GM12878 (cell line): ENCODE results near the gene LRP1B. TPM values are rescaled to one million over a fixed set of nuclear protein-coding genes. Genes with fewer than 3 reads are reported as not detected.

Experiments used
- ATAC-seq: fragments of 200-7000 bp; cut with Tn5 transposase; 3 replicates; pipeline ENCODE4 v1.9.1; 2020; ENCODE audit warnings: mild to moderate bottlenecking, moderate library complexity
- BruUV-seq: library from RNA; stranded (reverse); fragments of 400-500 nt; replicated peaks from 2 replicates; lab custom pipeline; 2021; lab: Mats Ljungman, UMichigan
- CTCF ChIA-PET: fragments of 300-600 bp; sonication (Branson Sonifier 250); formaldehyde crosslinking; extraction: SDS; loops from one replicate; lab custom pipeline; 2021; ENCODE audit warnings: inconsistent platforms; lab: Yijun Ruan, JAX
- POLR2A ChIA-PET: fragments of 350-600 bp; formaldehyde crosslinking; extraction: SDS; loops from one replicate; lab custom pipeline; 2021; ENCODE audit warnings: inconsistent platforms; lab: Charles Lee
- RAD21 ChIA-PET: fragments of 300-600 bp; sonication (Branson Sonifier 250); formaldehyde crosslinking; loops from one replicate; lab custom pipeline; 2023; ENCODE audit warnings: antibody characterized with exemption; ENCODE audit not compliant: unreplicated experiment; lab: Charles Lee
- SMC1A ChIA-PET: fragments of 300-600 bp; sonication (Branson Sonifier 250); formaldehyde crosslinking; loops from one replicate; lab custom pipeline; 2023; ENCODE audit not compliant: unreplicated experiment, uncharacterized antibody; lab: Charles Lee
- DNase-seq: peaks from one replicate; pipeline ENCODE4 v3.0.0-alpha.2; 2011; ENCODE audit warnings: low read depth, low spot score
- FAIRE-seq: peaks from 3 replicates; lab custom pipeline; 2011; peaks lifted over from hg19 to GRCh38; lab: Jason Lieb, UNC
- H2AFZ ChIP-seq: 2 replicates; pipeline ENCODE4 v1.6.0; 2011; ENCODE audit warnings: low read depth, low read length, control low read depth; ENCODE audit not compliant: control insufficient read depth
- H3K27ac ChIP-seq: 2 replicates; pipeline ENCODE4 v1.5.1; 2011; ENCODE audit warnings: control low read depth; ENCODE audit not compliant: control insufficient read depth, insufficient read depth
- H3K27me3 ChIP-seq, 2 experiments: replicated peaks in 1 of 2; 2 replicates each; pipeline versions ENCODE4 v1.6.0 to v1.6.1; 2011; ENCODE audit warnings: low read length in 1 of 2; ENCODE audit not compliant: control insufficient read depth in 2 of 2, insufficient read depth in 2 of 2
- H3K36me3 ChIP-seq, 2 experiments: 2 replicates each; pipeline ENCODE4 v1.5.1; 2011; ENCODE audit warnings: low read length in 1 of 2; ENCODE audit not compliant: control insufficient read depth in 2 of 2, insufficient read depth in 2 of 2
- H3K4me1 ChIP-seq: 2 replicates; pipeline ENCODE4 v1.6.1; 2011; ENCODE audit warnings: mild to moderate bottlenecking, low read length, moderate library complexity, mixed read lengths; ENCODE audit not compliant: control insufficient read depth, insufficient read depth
- H3K4me2 ChIP-seq: 2 replicates; pipeline ENCODE4 v1.6.0; 2011; ENCODE audit warnings: control low read depth; ENCODE audit not compliant: control insufficient read depth, insufficient read depth
- H3K4me3 ChIP-seq: fragments of 200-600 bp; sonication (generic); 2 replicates; pipeline ENCODE4 v1.5.1; 2016
- H3K79me2 ChIP-seq: 2 replicates; pipeline ENCODE4 v1.6.0; 2011; ENCODE audit warnings: low read length; ENCODE audit not compliant: control insufficient read depth, insufficient read depth
- H3K9ac ChIP-seq: 2 replicates; pipeline ENCODE4 v1.8.0; 2011; ENCODE audit warnings: low read length, control low read depth, mixed read lengths; ENCODE audit not compliant: control insufficient read depth, insufficient read depth
- H3K9me3 ChIP-seq: replicated peaks from 3 replicates; pipeline ENCODE4 v1.5.1; 2011; ENCODE audit warnings: mild to moderate bottlenecking, low read length; ENCODE audit not compliant: control insufficient read depth, insufficient read depth
- H4K20me1 ChIP-seq: 2 replicates; pipeline ENCODE4 v1.6.0; 2011; ENCODE audit not compliant: control insufficient read depth, insufficient read depth
- ASH2L ChIP-seq: fragments of 300-600, 200-600 bp; sonication (generic); IDR thresholded peaks from 2 replicates; pipeline ENCODE4 v1.6.1; 2017; ENCODE audit warnings: low read depth, mild to moderate bottlenecking, borderline replicate concordance
- ATF7 ChIP-seq: fragments of 450-650 bp; IDR thresholded peaks from 2 replicates; pipeline ENCODE4 v1.6.1; 2016; ENCODE audit warnings: low read depth, mild to moderate bottlenecking
- BACH1 ChIP-seq: fragments of 450-650 bp; IDR thresholded peaks from 2 replicates; pipeline ENCODE4 v1.6.1; 2017; ENCODE audit warnings: mild to moderate bottlenecking, borderline replicate concordance
- MTA3 ChIP-seq: IDR thresholded peaks from 2 replicates; pipeline ENCODE4 v1.6.1; 2012; ENCODE audit warnings: low read length, inconsistent platforms, borderline replicate concordance
- REST ChIP-seq: IDR thresholded peaks from 2 replicates; pipeline ENCODE4 v1.6.1; 2012; ENCODE audit warnings: mild to moderate bottlenecking, low read depth, low read length
- STAT3 ChIP-seq: IDR thresholded peaks from 2 replicates; pipeline ENCODE4 v1.6.1; 2011; ENCODE audit warnings: low read depth, low read length, improper control_type of control experiment
- TBL1XR1 ChIP-seq: IDR thresholded peaks from 2 replicates; pipeline ENCODE4 v1.6.1; 2012; ENCODE audit warnings: low read depth, low read length, improper control_type of control experiment
- ZBED1 ChIP-seq: IDR thresholded peaks from 2 replicates; pipeline ENCODE4 v1.6.1; 2016; ENCODE audit warnings: borderline replicate concordance
- WGBS: methylation state at CpG from one replicate; pipeline ENCODE4 v1.1.6; 2016; ENCODE audit warnings: low lambda C conversion rate; ENCODE audit not compliant: insufficient replicate concordance, insufficient coverage; ENCODE audit errors: missing lambda C conversion rate; 5-methylcytosine and 5-hydroxymethylcytosine counted together
- in situ Hi-C: fragments of 300-500 bp; cut with MboI; formaldehyde crosslinking; loops from 9 replicates; pipeline ENCODE4 v1.14.3; 2018; ENCODE audit warnings: mixed read lengths
- intact Hi-C: fragments of 100-400 bp; cut with micrococcal nuclease; formaldehyde crosslinking; loops from one replicate; pipeline ENCODE4 v1.14.2; 2022; ENCODE audit not compliant: unreplicated experiment
- polyA plus RNA-seq, 11 experiments: library from polyadenylated mRNA; depleted of rRNA in 4 of 11; unstranded in 6 of 11; stranded (reverse) in 5 of 11; fragments of >200 nt; fragmentation: Nextera tagmentation in 4 of 11; fragmentation: Illumina TruSeq in 1 of 11; extraction: Ambion mirVana in 4 of 11; extraction: Trizol in 1 of 11; gene quantifications; 1 replicate in 1 of 11; 2 replicates in 10 of 11; pipeline versions ENCODE4 v1.2.1 to v1.2.3, GENCODE V29; 2011 to 2016; ENCODE audit warnings: inconsistent platforms in 2 of 11, missing spikeins in 2 of 11, low read depth in 1 of 11
- total RNA-seq, 4 experiments: library from RNA; depleted of rRNA in 3 of 4; stranded (reverse); fragments of >200 nt in 3 of 4; fragmentation: Illumina TruSeq in 1 of 4; extraction: Trizol in 1 of 4; gene quantifications; 2 replicates each; pipeline versions ENCODE4 v1.2.1 to v1.2.3, GENCODE V29; 2013 to 2021

LRP1B gene
- total and polyA plus RNA-seq, 10 of the 15 experiments (the other 5 are each of a cell fraction or from before 2014, with no cell fraction given) = under 0.01 to 0.06 (median 0.03) TPM; not detected in 5

- no peak for TF ChIP-seq REST
- TF ChIP-seq, all 136 proteins: peak for 0
Observed at GRCh38 chr2:141728142-141728541, 402.7 kb downstream of the LRP1B start (continued).

- ChIA-PET POLR2A (no interaction called here), RAD21 (no interaction called here), SMC1A (no interaction called here), CTCF (no interaction called here)
- ATAC-seq (no peak), FAIRE-seq (no peak), DNase-seq (no peak)
- no TSS peak for BruUV-seq
- Histone ChIP-seq H3K4me3 (no peak overlapping the region), H3K4me1 (no peaks in the 10 kb centered on the region), H2AFZ (no peak overlapping the region), H3K36me3 (no peaks in the 10 kb centered on the region), H3K9ac (no peak overlapping the region), H3K79me2 (no peaks in the 10 kb centered on the region), H3K27ac (no peak overlapping the region)
- intact Hi-C loops (no loop called here), in situ Hi-C loops (no loop called here)
- 47% methylated on average over 3 of the region's 3 CpGs for WGBS
- TF ChIP-seq ATF7 (no peak), ASH2L (no peak), MTA3 (no peak), BACH1 (no peak), TBL1XR1 (no peak), ZBED1 (no peak), STAT3 (no peak)
- TF ChIP-seq, all 136 proteins: peak for 0
- Histone ChIP-seq H4K20me1 (no peaks in the 10 kb centered on the region), H3K9me3 (no peaks in the 10 kb centered on the region), H3K27me3 (no peaks in the 10 kb centered on the region), H3K4me2 (no peak overlapping the region)
Observed at GRCh38 chr2:141724426-141724825, 406.4 kb downstream of the LRP1B start.
